Superior temporal gyrus (tissue), 1 donor: ENCODE data around the gene SURF4.
"Not testable (repeated sequence)": the region's sequence is repeated elsewhere in the genome, so short reads cannot be mapped to it uniquely, and the experiment has no call there.

Experiments used
- DNase-seq: peaks from one replicate; pipeline ENCODE4 v3.0.0-alpha.2; 2016; ENCODE audit errors: extremely low spot score

SURF4 gene

DNA sequence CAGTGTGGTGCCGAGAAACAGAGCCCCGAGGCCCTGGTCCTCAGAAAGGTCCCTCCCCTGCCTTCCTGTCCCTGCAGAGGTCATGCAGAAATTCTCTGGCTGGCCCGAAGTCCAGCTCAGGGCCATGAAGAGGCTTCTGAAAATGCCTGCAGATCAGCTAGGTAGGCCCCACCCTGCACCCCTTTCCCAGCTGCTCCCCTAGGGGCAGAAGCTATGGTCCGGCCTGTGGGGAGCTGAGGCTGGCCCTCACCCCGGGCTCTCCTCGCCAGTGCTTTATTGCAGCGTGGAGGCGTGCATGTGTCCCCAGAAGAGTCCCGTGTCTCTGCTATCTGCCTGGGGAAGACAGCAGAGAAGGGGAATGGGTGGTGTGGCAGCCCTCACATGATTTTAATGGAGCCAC is 22.0 kb upstream of the SURF4 start:
- no peak for DNase-seq

DNA sequence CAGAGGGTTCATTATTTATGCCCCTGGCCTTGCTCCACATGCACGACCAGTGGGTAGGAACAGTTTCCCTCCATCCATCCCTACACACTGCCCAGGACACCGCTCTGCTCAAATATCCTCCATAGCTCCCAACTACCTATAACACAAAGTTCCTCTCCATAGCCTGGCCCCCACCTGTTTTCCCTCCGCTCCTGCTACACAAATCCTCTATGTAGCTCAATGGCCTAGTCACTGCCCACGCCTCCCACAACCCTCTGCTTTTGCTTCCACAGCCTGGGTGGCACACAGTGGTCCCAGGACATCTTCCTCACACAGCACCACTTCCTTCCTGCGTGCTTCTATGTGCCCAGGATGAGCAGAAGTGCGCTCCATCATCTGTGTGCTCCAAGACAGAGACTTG is 21.5 kb upstream of the SURF4 start:
- no peak for DNase-seq

- DNase-seq = no peak
Measured at GRCh38 chr9:133396952-133397351, 21.1 kb upstream of the SURF4 start.

GRCh38 chr9:133394687-133395271 is 18.9 kb upstream of the SURF4 start:
- no peak for DNase-seq

DNA sequence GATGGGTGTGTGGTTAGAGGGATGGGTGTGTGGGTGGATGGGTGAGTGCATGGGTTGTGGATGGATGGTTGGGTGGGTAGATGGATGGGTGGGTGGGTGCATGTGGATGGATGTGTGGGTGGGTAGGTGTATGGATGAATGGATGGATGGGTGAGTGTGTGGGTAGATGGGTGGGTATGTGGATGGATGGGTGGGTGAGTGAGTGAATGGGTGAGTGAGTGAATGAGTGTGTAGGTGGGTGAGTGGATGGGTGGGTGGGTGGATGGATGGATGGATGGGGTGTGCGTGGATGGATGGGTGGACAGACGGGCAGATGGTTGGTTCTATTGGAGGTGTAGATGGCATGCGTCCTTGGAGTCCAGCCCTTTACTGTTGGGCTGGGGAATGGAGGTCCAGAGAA is 17.5 kb upstream of the SURF4 start:
- no peak for DNase-seq

DNA sequence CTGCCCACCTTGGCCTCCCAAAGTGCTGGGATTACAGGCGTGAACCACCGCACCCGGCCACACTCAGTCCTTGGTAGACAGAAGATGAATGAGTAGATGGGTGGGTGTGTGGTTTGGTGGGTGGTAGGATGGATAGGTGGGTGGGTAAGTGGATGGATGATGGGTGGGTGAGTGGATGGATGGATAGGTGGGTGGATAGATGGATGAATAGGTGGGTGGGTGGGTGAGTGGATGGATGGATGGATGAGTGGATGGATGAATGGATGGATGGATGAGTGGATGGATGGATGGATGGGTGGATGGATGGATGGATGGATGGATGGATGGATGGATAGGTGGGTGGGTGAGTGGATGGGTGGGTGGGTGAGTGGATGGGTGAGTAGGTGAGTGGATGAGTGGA is 16.4 kb upstream of the SURF4 start:
- DNase-seq = not testable (repeated sequence)

- DNase-seq = not testable (repeated sequence)
Measured at GRCh38 chr9:133391449-133391848, 15.6 kb upstream of the SURF4 start.

DNA sequence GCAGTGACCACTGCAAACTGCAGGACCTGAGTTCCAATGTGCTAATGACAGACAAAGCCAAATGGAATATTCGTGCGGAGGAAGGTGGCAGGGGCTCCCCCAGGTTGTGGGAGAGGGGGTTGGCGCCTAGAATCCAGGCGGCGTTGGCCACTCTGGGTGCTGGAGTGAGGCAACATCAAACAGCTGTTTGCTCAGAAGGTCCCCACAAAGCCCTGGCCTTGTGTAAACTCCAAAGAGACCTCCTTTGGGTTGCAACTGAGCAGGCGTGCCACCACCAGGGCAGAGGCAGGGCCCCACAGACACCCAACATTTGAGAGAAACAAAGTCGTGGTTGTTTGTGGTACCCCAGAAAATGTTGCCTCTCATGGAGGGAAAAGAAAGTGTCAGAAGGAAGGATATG is 14.9 kb upstream of the SURF4 start:
- DNase-seq = no peak

GRCh38 chr9:133389562-133389961 is 13.7 kb upstream of the SURF4 start:
- no peak for DNase-seq

DNA sequence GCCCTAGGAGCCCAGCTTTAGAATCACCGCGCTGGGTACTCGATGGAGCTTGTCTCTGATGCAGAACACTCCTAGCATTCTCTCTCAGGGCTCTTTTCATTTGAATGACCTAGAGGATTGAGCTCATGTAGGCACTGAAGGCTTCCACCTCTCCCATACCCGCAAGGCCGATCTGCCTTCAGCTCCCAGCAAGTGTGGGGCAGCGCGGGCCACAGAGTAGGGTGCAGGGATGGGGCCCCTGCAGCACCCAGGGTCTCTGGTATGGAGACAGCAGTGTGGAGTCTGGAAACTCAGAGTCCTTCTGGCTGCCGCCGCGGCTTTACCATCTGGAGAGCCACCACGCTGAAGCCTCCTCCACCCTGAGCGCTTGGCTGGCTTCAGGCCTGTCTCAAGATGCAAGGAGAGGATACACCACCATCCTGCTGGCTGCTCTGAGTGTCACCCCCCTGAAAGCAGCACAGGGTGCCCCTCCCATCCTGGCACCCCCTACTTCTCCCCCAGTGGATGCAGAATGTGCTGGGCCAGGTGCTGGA is 13.2 kb upstream of the SURF4 start:
- peak; percentile 29 for DNase-seq

DNA sequence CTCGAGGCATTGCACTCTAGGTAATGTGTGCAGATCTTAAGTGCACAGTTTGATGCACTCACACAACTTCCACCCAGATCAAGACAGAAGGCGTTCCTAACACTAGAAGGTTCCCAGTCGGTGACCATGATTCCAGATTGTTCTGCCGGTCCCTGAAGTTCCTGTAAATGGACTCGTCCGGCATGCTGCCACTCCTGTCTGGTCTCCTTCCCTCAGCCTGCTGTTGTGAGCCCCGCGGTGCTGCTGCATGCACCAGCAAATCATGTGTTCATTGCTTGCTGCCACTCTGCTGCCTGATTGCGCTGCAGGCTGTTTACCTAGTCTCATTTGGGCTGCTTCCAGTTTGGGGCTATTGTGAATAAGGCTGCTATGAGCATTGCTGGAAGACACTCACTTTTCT is 11.8 kb upstream of the SURF4 start:
- no peak for DNase-seq

GRCh38 chr9:133386338-133386737 is 10.5 kb upstream of the SURF4 start:
- DNase-seq = no peak

DNA sequence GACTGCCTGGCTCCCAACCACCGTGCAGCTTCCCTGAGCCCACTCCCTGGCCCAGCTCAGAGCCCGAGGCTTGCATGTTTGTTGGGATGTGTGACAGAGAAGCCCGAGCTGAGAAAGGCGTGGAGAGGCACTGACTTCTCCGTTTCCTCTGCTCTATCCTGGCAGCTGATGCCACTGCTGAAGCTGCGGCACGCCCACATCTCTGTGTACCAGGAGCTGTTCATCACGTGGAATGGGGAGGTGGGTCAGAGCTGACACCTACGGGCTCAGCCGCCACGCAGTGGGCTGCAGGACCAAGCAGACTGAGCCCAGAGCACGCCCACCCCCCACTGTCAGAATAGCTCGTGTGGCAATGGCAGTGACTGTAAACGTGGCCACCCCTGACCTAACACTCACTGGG is 9.6 kb upstream of the SURF4 start:
- DNase-seq = peak; percentile 27

GRCh38 chr9:133384736-133385321 is 9.0 kb upstream of the SURF4 start:
- DNase-seq = no peak

DNA sequence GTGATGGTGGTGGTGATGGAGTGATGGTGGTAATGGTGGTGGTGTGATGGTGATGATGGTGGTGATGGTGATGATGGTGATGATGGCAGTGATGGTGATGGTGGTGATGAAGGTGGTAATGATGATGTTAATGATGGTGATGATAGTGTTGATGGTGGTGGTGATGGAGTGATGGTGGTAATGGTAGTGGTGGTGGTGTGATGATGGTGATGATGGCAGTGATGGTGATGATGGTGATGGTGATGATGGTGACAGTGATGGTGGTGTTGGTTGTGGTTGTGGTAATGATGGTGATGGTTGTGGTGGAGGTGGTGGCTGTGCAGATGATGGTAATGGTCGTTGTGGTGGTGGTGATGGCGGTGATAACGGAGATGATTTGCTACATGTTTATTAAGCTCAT is 7.6 kb upstream of the SURF4 start:
- DNase-seq = no peak

- no peak for DNase-seq
Measured at GRCh38 chr9:133382507-133383141, 6.8 kb upstream of the SURF4 start.

- DNase-seq = peak; percentile 54
Measured at GRCh38 chr9:133380734-133381133, 4.9 kb upstream of the SURF4 start.

DNA sequence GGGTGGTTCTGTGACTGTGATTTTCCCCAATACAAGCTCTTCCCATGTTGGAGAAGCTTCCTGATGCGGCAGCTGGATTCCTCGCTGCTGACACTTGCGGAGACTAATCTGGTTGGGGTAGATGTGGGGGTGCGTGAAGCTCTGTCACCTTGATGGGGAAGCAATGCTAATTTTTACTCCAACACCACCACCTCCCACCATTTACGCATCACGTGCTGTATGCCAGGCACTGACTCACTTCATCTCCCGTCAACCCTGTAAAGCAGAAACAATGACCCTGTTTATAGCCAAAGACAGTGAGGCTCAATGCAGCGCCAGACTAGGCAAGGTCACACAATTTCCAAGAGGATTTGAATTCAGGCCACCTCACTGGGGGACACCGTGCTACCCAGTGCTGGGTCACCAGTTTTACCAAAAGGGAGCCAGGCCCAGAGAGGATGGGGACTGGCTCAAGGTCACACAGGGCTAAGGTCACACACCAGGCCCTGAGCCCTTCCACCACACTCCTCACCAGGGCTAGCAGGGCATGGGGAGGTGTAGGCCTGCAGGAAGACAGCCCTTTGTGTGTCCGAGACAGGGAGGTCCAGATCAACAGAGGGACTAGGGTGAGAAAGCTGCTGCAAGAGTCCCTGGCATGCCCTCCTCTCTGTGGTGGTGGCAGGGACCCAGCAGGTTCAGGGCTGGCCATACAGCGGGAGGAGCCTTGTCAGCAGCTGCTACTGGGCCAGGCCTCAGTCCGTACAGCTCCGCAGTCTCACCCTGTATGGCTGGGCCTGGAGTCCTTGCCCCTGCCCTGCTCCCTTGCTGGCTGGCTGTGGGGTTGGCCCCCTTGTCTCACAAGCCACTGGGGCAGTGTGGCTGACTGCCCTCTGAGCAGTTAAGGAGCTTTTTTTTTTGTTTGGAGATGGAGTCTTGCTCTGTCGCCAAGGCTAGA is 3.6 kb upstream of the SURF4 start:
- peak; percentile 40 for DNase-seq

- DNase-seq = no peak
Measured at GRCh38 chr9:133378408-133378962, 2.6 kb upstream of the SURF4 start.

GRCh38 chr9:133377721-133378216 is 1.9 kb upstream of the SURF4 start:
- DNase-seq = no peak

DNA sequence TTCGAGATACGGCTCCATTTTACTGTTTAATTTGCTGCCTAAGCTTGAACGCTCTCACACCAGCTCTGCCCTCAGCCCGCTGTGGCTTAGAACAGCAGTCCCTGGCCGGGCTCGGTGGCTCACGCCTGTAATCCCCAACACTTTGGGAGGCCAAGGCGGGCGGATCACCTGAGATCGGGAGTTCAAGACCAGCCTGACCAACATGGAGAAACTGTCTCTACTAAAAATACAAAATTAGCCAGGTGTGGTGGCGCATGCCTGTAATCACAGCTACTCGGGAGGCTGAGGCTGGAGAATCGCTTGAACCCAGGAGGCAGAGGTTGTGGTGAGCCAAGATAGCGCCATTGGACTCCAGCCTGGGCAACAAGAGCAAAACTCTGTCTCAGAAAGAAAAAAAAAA is 1.4 kb upstream of the SURF4 start:
- not testable (repeated sequence) for DNase-seq
